Endodermal cell (in vitro differentiated cells): ENCODE data around the gene ARID5B. TPM values are rescaled to one million over a fixed set of nuclear protein-coding genes. Genes with fewer than 3 reads are reported as not detected.

Source experiments
- DNase-seq: peaks from one replicate; pipeline ENCODE4 v3.0.0-alpha.2; 2017
- H3K27ac ChIP-seq: 2 replicates; pipeline ENCODE4 v1.5.1; 2013; ENCODE audit warnings: mild to moderate bottlenecking, low read depth, low read length, moderate library complexity
- H3K27me3 ChIP-seq: 2 replicates; pipeline ENCODE4 v1.6.1; 2013; ENCODE audit warnings: mild to moderate bottlenecking, low read length, moderate library complexity; ENCODE audit not compliant: insufficient read depth, control insufficient read depth, poor library complexity, severe bottlenecking
- H3K36me3 ChIP-seq: 2 replicates; pipeline ENCODE4 v1.7.0; 2013; ENCODE audit warnings: mild to moderate bottlenecking, low read length, moderate library complexity; ENCODE audit not compliant: control insufficient read depth, insufficient read depth
- H3K4me1 ChIP-seq: one replicate; pipeline ENCODE4 v1.7.0; 2013; ENCODE audit warnings: low read length; ENCODE audit not compliant: control insufficient read depth, insufficient read depth
- H3K4me3 ChIP-seq: 2 replicates; pipeline ENCODE4 v1.5.1; 2013; ENCODE audit warnings: mild to moderate bottlenecking, low read length, moderate library complexity
- H3K9ac ChIP-seq: 2 replicates; pipeline ENCODE4 v1.6.1; 2013; ENCODE audit warnings: mild to moderate bottlenecking, low read length, moderate library complexity; ENCODE audit not compliant: poor library complexity, severe bottlenecking; ENCODE audit errors: extremely low read depth
- H3K9me3 ChIP-seq: 2 replicates; pipeline ENCODE4 v1.6.1; 2013; ENCODE audit warnings: mild to moderate bottlenecking, low read length, moderate library complexity; ENCODE audit not compliant: control insufficient read depth
- H3K27ac Mint-ChIP-seq: 2 replicates; pipeline ENCODE4 v1.8.0; 2020; ENCODE audit warnings: mixed read lengths
- H3K27me3 Mint-ChIP-seq: 2 replicates; pipeline ENCODE4 v1.8.0; 2021; ENCODE audit warnings: mild to moderate bottlenecking, mixed read lengths; ENCODE audit not compliant: insufficient read depth
- H3K36me3 Mint-ChIP-seq: 2 replicates; pipeline ENCODE4 v1.8.0; 2020; ENCODE audit warnings: low read depth, mixed read lengths
- H3K4me1 Mint-ChIP-seq: 2 replicates; pipeline ENCODE4 v1.8.0; 2020; ENCODE audit warnings: mixed read lengths
- H3K4me3 Mint-ChIP-seq: 2 replicates; pipeline ENCODE4 v1.8.0; 2020; ENCODE audit warnings: mild to moderate bottlenecking, moderate library complexity, mixed read lengths
- H3K9me3 Mint-ChIP-seq: 2 replicates; pipeline ENCODE4 v1.8.0; 2020; ENCODE audit warnings: mild to moderate bottlenecking, mixed read lengths
- WGBS, 2 experiments: methylation state at CpG; one replicate each; pipeline versions ENCODE4 v1.1.5 to v1.1.7; 2013; ENCODE audit warnings: missing lambda C conversion rate in 2 of 2, mixed read lengths in 1 of 2; ENCODE audit not compliant: insufficient coverage in 1 of 2, insufficient read length in 1 of 2; 5-methylcytosine and 5-hydroxymethylcytosine counted together
- total RNA-seq, 2 donors: library from RNA; stranded (reverse); fragmentation: NEBNext Ultra II Directional in 1 of 2; extraction: Animal tissue kit (Norgen Biotek cat#: 25700) in 1 of 2; gene quantifications; 2 replicates in 1 of 2; 3 replicates in 1 of 2; pipeline ENCODE4 v1.2.1, GENCODE V29; 2021
- TF ChIP-seq, protein P1 (sequence below): fragments of 200-600 bp; sonication (generic); conservative IDR thresholded peaks from 2 replicates; pipeline ENCODE4 v1.5.0; 2021; ENCODE audit warnings: antibody characterized with exemption, mild to moderate bottlenecking

The ARID5B gene
- total RNA-seq, 2 donors from 2014 or later = 1.2 to 1.8 TPM

- H3K27me3 Mint-ChIP-seq = no peaks in the 10 kb centered on the region
- Histone ChIP-seq H3K36me3 (no peaks in the 10 kb centered on the region), H3K27me3 (no peaks in the 10 kb centered on the region), H3K27ac (no peak overlapping the region), H3K4me1 (no peaks in the 10 kb centered on the region), H3K9me3 (no peaks in the 10 kb centered on the region), H3K9ac (no peak overlapping the region), H3K4me3 (no peak overlapping the region)
- no peak overlapping the region for H3K27ac Mint-ChIP-seq
- no peaks in the 10 kb centered on the region for H3K36me3 Mint-ChIP-seq
- 82% methylated on average over 1 of the region's 1 CpG; no CpG with 5 or more reads in 1 of the 2 experiments for WGBS, 2 experiments
- H3K9me3 Mint-ChIP-seq = no peaks in the 10 kb centered on the region
- H3K4me1 Mint-ChIP-seq = no peaks in the 10 kb centered on the region
- H3K4me3 Mint-ChIP-seq = no peak overlapping the region
- DNase-seq = no peak
- TF ChIP-seq, protein P1, sequence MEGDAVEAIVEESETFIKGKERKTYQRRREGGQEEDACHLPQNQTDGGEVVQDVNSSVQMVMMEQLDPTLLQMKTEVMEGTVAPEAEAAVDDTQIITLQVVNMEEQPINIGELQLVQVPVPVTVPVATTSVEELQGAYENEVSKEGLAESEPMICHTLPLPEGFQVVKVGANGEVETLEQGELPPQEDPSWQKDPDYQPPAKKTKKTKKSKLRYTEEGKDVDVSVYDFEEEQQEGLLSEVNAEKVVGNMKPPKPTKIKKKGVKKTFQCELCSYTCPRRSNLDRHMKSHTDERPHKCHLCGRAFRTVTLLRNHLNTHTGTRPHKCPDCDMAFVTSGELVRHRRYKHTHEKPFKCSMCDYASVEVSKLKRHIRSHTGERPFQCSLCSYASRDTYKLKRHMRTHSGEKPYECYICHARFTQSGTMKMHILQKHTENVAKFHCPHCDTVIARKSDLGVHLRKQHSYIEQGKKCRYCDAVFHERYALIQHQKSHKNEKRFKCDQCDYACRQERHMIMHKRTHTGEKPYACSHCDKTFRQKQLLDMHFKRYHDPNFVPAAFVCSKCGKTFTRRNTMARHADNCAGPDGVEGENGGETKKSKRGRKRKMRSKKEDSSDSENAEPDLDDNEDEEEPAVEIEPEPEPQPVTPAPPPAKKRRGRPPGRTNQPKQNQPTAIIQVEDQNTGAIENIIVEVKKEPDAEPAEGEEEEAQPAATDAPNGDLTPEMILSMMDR = no peak
These were observed 208.2 kb downstream of the ARID5B start for GRCh38 chr10:62109587-62110293.

DNA sequence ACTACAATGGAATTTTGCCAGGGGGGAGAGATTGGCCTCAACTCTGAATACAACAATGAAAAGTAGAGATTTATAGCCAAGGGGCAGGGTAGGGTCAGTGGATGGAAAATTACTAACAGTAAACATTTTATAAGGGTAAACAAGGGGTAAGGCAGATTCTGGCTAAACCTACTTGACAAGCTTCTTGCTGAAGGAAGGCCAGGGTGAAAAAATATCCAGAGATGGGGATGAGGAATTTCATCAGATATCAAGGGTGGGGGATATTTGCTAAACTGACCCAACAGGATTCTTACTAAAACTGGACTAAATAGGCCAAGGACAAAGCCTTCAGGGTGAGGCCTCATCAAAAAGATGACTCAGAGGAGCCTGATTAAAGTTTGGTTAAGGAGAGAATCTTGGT is 210.8 kb downstream of the ARID5B start:
- no peak overlapping the region for H3K27ac ChIP-seq
- no peak overlapping the region for H3K4me3 ChIP-seq
- no peaks in the 10 kb centered on the region for H3K9me3 ChIP-seq
- no peak overlapping the region for H3K27ac Mint-ChIP-seq
- no peaks in the 10 kb centered on the region for H3K36me3 Mint-ChIP-seq
- H3K27me3 ChIP-seq = no peaks in the 10 kb centered on the region
- no peaks in the 10 kb centered on the region for H3K36me3 ChIP-seq
- no peak overlapping the region for H3K9ac ChIP-seq
- H3K27me3 Mint-ChIP-seq = no peaks in the 10 kb centered on the region
- TF ChIP-seq, protein P1 = no peak
- no peak for DNase-seq
- no peaks in the 10 kb centered on the region for H3K4me1 ChIP-seq
- no peak overlapping the region for H3K4me3 Mint-ChIP-seq
- no peaks in the 10 kb centered on the region for H3K9me3 Mint-ChIP-seq
- no peaks in the 10 kb centered on the region for H3K4me1 Mint-ChIP-seq

DNA sequence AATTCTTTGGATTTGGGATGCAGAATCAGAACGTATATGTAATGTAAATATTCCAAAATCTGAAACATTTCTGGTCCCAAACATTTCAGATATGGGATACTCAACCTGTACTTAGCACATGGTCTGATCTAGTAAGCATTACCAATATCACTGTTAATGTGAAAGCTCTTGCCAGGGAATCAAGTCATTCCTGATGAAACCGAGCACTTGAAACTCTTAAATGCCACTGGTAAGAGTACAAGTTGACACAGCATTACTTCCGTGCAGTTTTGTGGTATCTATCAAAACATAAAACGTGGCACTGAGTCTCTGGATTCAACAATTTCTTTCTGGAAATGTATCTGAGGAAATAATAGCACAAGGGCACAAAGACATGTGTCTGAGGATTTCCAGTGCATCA is 211.5 kb downstream of the ARID5B start:
- H3K9me3 Mint-ChIP-seq = no peaks in the 10 kb centered on the region
- no peak for DNase-seq
- H3K9me3 ChIP-seq = no peaks in the 10 kb centered on the region
- H3K4me3 Mint-ChIP-seq = no peak overlapping the region
- H3K4me3 ChIP-seq = no peak overlapping the region
- TF ChIP-seq, protein P1 = no peak
- H3K4me1 Mint-ChIP-seq = no peaks in the 10 kb centered on the region
- H3K27ac ChIP-seq = no peak overlapping the region
- no peaks in the 10 kb centered on the region for H3K27me3 ChIP-seq
- no peaks in the 10 kb centered on the region for H3K4me1 ChIP-seq
- WGBS, 2 experiments = 83 to 89% methylated on average over 3 to 4 of the region's 4 CpGs
- H3K36me3 ChIP-seq = no peaks in the 10 kb centered on the region
- H3K9ac ChIP-seq = no peak overlapping the region
- no peaks in the 10 kb centered on the region for H3K36me3 Mint-ChIP-seq
- no peak overlapping the region for H3K27ac Mint-ChIP-seq
- no peaks in the 10 kb centered on the region for H3K27me3 Mint-ChIP-seq
